Measurements from ENCODE around the gene TPI1. TPM values are rescaled to one million over a fixed set of nuclear protein-coding genes. Genes with fewer than 3 reads are reported as not detected.

The TPI1 gene
- total and polyA plus RNA-seq, 2 donors (not counting 3 experiments of a cell fraction or from before 2014, with no cell fraction given) = 643 to 1,816 TPM

DNA sequence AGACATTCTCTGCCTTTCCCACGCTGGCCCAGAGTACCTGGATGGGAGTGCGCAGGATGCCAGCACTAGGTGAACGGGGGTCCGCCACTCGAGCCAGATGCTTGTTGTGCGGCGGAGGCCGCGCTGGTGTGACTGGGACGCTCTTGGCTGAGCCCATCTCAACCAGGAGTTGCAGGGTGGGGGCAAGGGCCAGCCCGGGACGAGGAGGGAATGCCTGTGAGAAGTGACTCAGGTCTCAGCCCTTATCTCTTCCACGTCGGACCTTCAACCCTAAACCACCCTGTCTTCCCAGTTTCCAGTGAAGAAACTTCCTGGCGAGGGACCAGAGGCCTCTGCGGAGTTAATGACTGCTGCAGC lies 16.6 kb upstream of the TPI1 start:
- TF ChIP-seq GATA2 (IDR thresholded peaks at IDR 0.05; ENCODE audit: insufficient read depth, insufficient read length, low read depth, low read length) = no peak
- no peak for TF ChIP-seq MYC (IDR thresholded peaks at IDR 0.05; ENCODE audit: low read depth, low read length)
- TF ChIP-seq EZH2 (IDR thresholded peaks at IDR 0.05; ENCODE audit: borderline replicate concordance, low read depth, low read length, severe bottlenecking) = no peak
- TF ChIP-seq, protein P1, sequence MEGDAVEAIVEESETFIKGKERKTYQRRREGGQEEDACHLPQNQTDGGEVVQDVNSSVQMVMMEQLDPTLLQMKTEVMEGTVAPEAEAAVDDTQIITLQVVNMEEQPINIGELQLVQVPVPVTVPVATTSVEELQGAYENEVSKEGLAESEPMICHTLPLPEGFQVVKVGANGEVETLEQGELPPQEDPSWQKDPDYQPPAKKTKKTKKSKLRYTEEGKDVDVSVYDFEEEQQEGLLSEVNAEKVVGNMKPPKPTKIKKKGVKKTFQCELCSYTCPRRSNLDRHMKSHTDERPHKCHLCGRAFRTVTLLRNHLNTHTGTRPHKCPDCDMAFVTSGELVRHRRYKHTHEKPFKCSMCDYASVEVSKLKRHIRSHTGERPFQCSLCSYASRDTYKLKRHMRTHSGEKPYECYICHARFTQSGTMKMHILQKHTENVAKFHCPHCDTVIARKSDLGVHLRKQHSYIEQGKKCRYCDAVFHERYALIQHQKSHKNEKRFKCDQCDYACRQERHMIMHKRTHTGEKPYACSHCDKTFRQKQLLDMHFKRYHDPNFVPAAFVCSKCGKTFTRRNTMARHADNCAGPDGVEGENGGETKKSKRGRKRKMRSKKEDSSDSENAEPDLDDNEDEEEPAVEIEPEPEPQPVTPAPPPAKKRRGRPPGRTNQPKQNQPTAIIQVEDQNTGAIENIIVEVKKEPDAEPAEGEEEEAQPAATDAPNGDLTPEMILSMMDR (IDR thresholded peaks at IDR 0.05; ENCODE audit: extremely low read depth in 1 of 2, insufficient read depth in 1 of 2, low read depth in 1 of 2, low read length in 2 of 2) = no peak
- no peaks in the 10 kb centered on the region for H4K20me1 ChIP-seq (replicated peaks; ENCODE audit: control insufficient read depth, extremely low read depth, insufficient read depth, low read length)
- peaks cover 12 to 20% of the 10 kb centered on the region in 2 experiments for H3K36me3 ChIP-seq (ENCODE audit: control insufficient read depth in 2 of 2, extremely low read depth in 1 of 2, insufficient read depth in 2 of 2, low read length in 2 of 2)
- no peak for DNase-seq (ENCODE audit: low read depth, low spot score)
- CTCF ChIA-PET = interaction anchor here (0.7 to 4.6 kb wide), 6 partner anchors 9 to 231 kb away, joined by 3 to 30 read pairs (median 18); partner anchors contain the start of genes GNB3, MLF2, SPSB2 and TPI1
- H3K9me1 ChIP-seq (replicated peaks; ENCODE audit: control insufficient read depth, extremely low read depth, insufficient read depth, low read length) = no peaks in the 10 kb centered on the region
- no peaks in the 10 kb centered on the region for H3K27me3 ChIP-seq (ENCODE audit: control insufficient read depth in 2 of 2, insufficient read depth in 2 of 2, low read length in 2 of 2)
- FAIRE-seq = no peak
- peaks cover 42% of the 10 kb centered on the region for H3K79me2 ChIP-seq (ENCODE audit: control insufficient read depth, insufficient read depth, low read length)
- H3K4me3 ChIP-seq (replicated peaks in 1 of 3; ENCODE audit: insufficient read depth in 1 of 3, low read depth in 1 of 3, low read length in 3 of 3) = peak overlapping the region; percentile 34 to 70 (median 38)
- BruUV-seq (replicated peaks) = TSS peak; percentile 53
- peaks cover 24% of the 10 kb centered on the region for H3K4me1 ChIP-seq (ENCODE audit: control insufficient read depth, extremely low read depth, insufficient read depth, low read length)
- intact Hi-C loops (cut with micrococcal nuclease) = loop anchor here (1.0 to 2.0 kb wide), 2 partner anchors 16 to 97 kb away; partner anchors contain the start of gene MLF2
- H3K27ac ChIP-seq (ENCODE audit: insufficient read depth, low read depth, low read length) = no peak overlapping the region
- no peak overlapping the region for H2AFZ ChIP-seq (ENCODE audit: low read depth, low read length)
- peak overlapping the region; percentile 37 for H3K9ac ChIP-seq (replicated peaks; ENCODE audit: extremely low read depth, insufficient read depth, low read length)
- peak overlapping the region; percentile 74 for H3K4me2 ChIP-seq (ENCODE audit: insufficient read depth, low read length)
- POLR2A ChIA-PET = interaction anchor here (1.1 to 3.2 kb wide), 3 partner anchors 9 to 127 kb away, joined by 3 to 48 read pairs (median 7); partner anchors contain the start of genes COPS7A and TPI1
- no peaks in the 10 kb centered on the region for H3K9me3 ChIP-seq (replicated peaks; ENCODE audit: control insufficient read depth, insufficient read depth, low read length)
- dilution Hi-C loops (cut with MboI; ENCODE audit: extremely low pct_ligation_motif_present, low sequenced_read_pairs) = no loop called here
